K562 (cell line): Measurements from ENCODE around the gene CSNK1D. TPM values are rescaled to one million over a fixed set of nuclear protein-coding genes. Genes with fewer than 3 reads are reported as not detected.

Experiments used
- CREBBP ChIP-seq: IDR thresholded peaks from one replicate; pipeline ENCODE4 v1.6.1; 2012; ENCODE audit warnings: low read depth, mild to moderate bottlenecking, control low read depth, inconsistent platforms, low read length
- CUX1 ChIP-seq: fragments of 200-800 bp; sonication (Bioruptor generic); IDR thresholded peaks from 2 replicates; pipeline ENCODE4 v1.6.1; 2016; ENCODE audit warnings: missing genetic modification characterization, missing compliant biosample characterization
- GTF3C2 ChIP-seq: IDR thresholded peaks from 3 replicates; pipeline ENCODE4 v1.6.1; 2011; ENCODE audit warnings: borderline replicate concordance, mild to moderate bottlenecking, moderate library complexity; ENCODE audit not compliant: insufficient read length; ENCODE audit errors: extremely low read depth
- NUFIP1 ChIP-seq: fragments of 450-650 bp; IDR thresholded peaks from 2 replicates; pipeline ENCODE4 v1.6.1; 2018; ENCODE audit not compliant: partially characterized antibody
- STAG1 ChIP-seq: sonication (generic); formaldehyde crosslinking; IDR thresholded peaks from 2 replicates; pipeline ENCODE4 v1.5.0; 2020; ENCODE audit warnings: missing genetic modification reagents, borderline replicate concordance
- TCFL5 ChIP-seq: fragments of 250-450 bp; sonication (Bioruptor Pico); conservative IDR thresholded peaks from 2 replicates; pipeline ENCODE4 v1.6.1; 2021; ENCODE audit warnings: mild to moderate bottlenecking, moderate library complexity, matching md5 sums
- ZNF431 ChIP-seq: sonication (generic); formaldehyde crosslinking; IDR thresholded peaks from 2 replicates; pipeline ENCODE4 v1.8.0; 2022; ENCODE audit warnings: mild to moderate bottlenecking, missing genetic modification reagents
- polyA plus RNA-seq, 8 experiments: library from polyadenylated mRNA; depleted of rRNA in 4 of 8; stranded (reverse) in 5 of 8; unstranded in 3 of 8; fragments of >200 nt; fragmentation: Nextera tagmentation in 2 of 8; fragmentation: Illumina TruSeq in 1 of 8; extraction: Ambion mirVana in 2 of 8; extraction: Trizol in 1 of 8; gene quantifications; 2 replicates each; pipeline versions ENCODE4 v1.2.1 to v1.2.3, GENCODE V29; 2011 to 2014; ENCODE audit warnings: inconsistent platforms in 1 of 8, missing spikeins in 1 of 8
- total RNA-seq, 7 experiments: library from RNA; depleted of rRNA in 6 of 7; stranded (reverse); fragments of >200 nt in 6 of 7; fragmentation: Illumina TruSeq in 2 of 7; extraction: Trizol in 2 of 7; gene quantifications; 2 replicates each; pipeline versions ENCODE4 v1.2.1 to v1.2.3, GENCODE V29; 2011 to 2021; ENCODE audit warnings: low replicate concordance in 1 of 7
- TF ChIP-seq, protein P1 (sequence below), 2 experiments: fragments of 450-650 bp; IDR thresholded peaks; 2 replicates each; pipeline ENCODE4 v1.6.1; 2016; ENCODE audit warnings: mild to moderate bottlenecking in 2 of 2, borderline replicate concordance in 1 of 2, low read depth in 1 of 2, moderate library complexity in 1 of 2

The CSNK1D gene
- total and polyA plus RNA-seq, 9 of the 15 experiments (the other 6 are each of a cell fraction or from before 2014, with no cell fraction given) = 6.5 to 133 (median 41.3) TPM

DNA sequence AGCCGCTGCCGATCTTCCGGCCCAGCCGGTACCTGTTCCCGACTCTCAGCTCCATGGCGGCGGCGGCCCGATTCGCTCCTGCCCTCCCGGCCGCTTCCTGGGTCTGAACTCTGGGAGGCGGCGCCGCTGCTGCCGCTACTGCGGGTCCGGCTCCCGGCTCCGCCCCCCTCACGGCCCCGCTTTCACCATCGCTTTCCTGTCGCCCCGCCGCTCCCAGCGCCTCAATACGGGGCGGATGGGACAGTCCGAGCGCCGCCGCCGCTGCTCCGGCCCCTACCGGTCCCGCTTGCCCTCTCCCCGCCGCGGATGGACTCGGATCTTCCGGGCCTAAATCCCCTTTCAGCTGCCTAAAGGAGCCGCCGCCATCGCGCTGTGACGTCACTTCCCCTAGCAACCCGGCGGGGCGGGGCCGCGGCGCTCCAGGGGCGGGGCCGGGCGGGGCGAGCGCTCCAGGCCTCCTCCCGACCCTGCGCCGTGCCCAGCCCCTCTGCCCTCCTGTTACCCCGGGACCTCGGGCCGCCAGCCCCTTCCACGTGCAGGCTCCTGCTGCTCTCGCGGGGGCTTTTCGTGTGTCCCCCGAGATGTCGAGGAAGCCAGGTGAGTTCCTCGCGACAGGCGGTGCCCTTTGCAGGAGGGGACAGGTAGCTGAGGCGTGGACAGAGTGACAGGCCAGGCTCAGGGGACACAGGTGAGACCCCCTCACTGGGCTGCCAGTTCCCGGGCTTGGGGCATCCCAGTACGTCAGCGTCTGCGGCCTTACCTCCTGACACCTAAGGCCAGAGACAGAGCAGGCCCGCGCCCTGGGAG, at the start of gene CSNK1D (continued):
- TF ChIP-seq STAG1 (CRISPR knock-in tag) = 0 out of 2 replicates have a peak, but pooled peaks have one; percentile 4
- TF ChIP-seq ZNF431 = no peak
- TF ChIP-seq CUX1 = no peak
- no peak for TF ChIP-seq GTF3C2
- no peak for TF ChIP-seq TCFL5 (CRISPR knock-in tag)
- TF ChIP-seq CREBBP = no peak
- no peak for TF ChIP-seq NUFIP1
- TF ChIP-seq, protein P1, sequence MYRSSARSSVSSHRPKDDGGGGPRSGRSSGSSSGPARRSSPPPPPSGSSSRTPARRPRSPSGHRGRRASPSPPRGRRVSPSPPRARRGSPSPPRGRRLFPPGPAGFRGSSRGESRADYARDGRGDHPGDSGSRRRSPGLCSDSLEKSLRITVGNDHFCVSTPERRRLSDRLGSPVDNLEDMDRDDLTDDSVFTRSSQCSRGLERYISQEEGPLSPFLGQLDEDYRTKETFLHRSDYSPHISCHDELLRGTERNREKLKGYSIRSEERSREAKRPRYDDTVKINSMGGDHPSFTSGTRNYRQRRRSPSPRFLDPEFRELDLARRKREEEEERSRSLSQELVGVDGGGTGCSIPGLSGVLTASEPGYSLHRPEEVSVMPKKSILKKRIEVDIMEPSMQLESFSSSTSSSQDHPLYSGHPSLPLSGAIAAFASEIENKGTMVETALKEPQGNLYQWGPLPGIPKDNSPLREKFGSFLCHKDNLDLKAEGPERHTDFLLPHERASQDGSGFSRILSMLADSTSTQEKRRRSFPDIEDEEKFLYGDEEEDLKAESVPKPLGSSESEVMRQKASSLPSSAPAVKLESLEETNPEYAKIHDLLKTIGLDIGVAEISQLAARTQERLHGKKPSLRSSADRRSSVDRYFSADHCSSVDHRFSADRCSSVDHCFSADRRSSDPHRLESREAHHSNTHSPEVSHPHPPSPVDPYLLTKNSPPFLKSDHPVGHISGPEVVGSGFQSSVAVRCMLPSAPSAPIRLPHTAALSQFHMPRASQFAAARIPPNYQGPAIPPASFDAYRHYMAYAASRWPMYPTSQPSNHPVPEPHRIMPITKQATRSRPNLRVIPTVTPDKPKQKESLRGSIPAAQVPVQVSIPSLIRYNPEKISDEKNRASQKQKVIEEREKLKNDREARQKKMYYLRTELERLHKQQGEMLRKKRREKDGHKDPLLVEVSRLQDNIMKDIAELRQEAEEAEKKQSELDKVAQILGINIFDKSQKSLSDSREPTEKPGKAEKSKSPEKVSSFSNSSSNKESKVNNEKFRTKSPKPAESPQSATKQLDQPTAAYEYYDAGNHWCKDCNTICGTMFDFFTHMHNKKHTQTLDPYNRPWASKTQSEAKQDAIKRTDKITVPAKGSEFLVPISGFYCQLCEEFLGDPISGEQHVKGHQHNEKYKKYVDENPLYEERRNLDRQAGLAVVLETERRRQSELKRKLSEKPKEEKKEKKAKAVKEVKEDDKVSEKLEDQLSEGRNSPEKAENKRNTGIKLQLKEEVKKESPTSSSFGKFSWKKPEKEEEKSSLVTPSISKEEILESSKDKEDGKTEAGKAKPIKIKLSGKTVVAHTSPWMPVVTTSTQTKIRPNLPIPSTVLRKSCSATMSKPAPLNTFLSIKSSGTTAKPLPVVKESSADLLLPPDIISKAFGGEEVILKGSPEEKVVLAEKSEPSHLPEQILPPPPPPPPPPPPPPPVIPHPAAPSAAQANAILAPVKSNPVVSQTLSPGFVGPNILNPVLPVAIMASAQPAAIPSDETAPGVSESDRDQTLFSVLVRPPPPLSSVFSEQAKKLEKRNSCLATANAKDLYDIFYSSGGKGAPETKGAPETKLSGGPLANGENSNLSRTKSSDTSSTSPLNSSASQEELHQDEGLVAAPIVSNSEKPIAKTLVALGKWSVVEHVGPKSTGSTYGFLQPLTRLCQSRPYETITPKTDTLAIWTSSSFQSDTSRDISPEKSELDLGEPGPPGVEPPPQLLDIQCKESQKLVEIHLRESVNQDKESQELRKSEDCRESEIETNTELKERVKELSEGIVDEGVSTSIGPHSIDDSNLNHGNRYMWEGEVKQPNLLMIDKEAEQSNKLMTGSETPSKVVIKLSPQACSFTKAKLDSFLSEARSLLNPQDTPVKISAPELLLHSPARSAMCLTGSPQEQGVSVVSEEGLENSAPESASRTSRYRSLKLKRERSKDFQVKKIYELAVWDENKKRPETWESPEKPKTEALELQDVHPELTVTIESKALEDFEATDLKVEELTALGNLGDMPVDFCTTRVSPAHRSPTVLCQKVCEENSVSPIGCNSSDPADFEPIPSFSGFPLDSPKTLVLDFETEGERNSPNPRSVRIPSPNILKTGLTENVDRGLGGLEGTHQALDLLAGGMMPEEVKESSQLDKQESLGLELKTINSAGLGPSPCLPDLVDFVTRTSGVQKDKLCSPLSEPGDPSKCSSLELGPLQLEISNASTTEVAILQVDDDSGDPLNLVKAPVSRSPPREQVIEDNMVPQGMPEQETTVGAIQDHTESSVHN (IDR thresholded peaks at IDR 0.05; ENCODE audit: borderline replicate concordance in 1 of 2, low read depth in 1 of 2) = peak in 1 of 2 experiments; percentile 100; a peak in 2 of 4 replicates
